Muscle of arm (tissue), 12 donors: Measurements from ENCODE around the gene DHX15. TPM values are rescaled to one million over a fixed set of nuclear protein-coding genes. Genes with fewer than 3 reads are reported as not detected.
"Not testable (repeated sequence)": the region's sequence is repeated elsewhere in the genome, so short reads cannot be mapped to it uniquely, and the experiment has no call there.

Experiments used
- DNase-seq: peaks from one replicate; pipeline ENCODE4 v3.0.0-alpha.2; 2013
- polyA plus RNA-seq, 12 donors: library from polyadenylated mRNA; unstranded; fragments of 120-200 nt; gene quantifications; one replicate each; pipeline ENCODE4 v1.2.1, GENCODE V29; 2013; ENCODE audit not compliant: insufficient read length in 12 of 12

Gene DHX15
- polyA plus RNA-seq, 12 donors = 89.1 to 164 (median 130) TPM; not detected in 1

- DNase-seq = no peak
These were observed 32.7 kb downstream of the DHX15 start for GRCh38 chr4:24551492-24552289.

- no peak for DNase-seq
These were observed 33.7 kb downstream of the DHX15 start for GRCh38 chr4:24550441-24551175.

GRCh38 chr4:24547979-24548378, 36.4 kb downstream of the DHX15 start:
- no peak for DNase-seq

GRCh38 chr4:24544208-24544988, 40.0 kb downstream of the DHX15 start:
- DNase-seq = no peak

GRCh38 chr4:24537025-24537424, 47.3 kb downstream of the DHX15 start:
- no peak for DNase-seq

- DNase-seq = no peak
These were observed 49.0 kb downstream of the DHX15 start for GRCh38 chr4:24535399-24535798.

GRCh38 chr4:24533364-24533763, 51.0 kb downstream of the DHX15 start:
- no peak for DNase-seq

GRCh38 chr4:24529555-24529954, 54.8 kb downstream of the DHX15 start:
- no peak for DNase-seq

- DNase-seq = no peak
These were observed 57.0 kb downstream of the DHX15 start for GRCh38 chr4:24527371-24527770.

- no peak for DNase-seq
These were observed 62.8 kb downstream of the DHX15 start for GRCh38 chr4:24521544-24521943.

GRCh38 chr4:24519649-24520048, 64.7 kb downstream of the DHX15 start:
- no peak for DNase-seq

GRCh38 chr4:24517676-24518075, 66.7 kb downstream of the DHX15 start:
- no peak for DNase-seq

- DNase-seq = no peak
These were observed 67.4 kb downstream of the DHX15 start for GRCh38 chr4:24516926-24517325.

- DNase-seq = no peak
These were observed 68.7 kb downstream of the DHX15 start for GRCh38 chr4:24515698-24516097.

GRCh38 chr4:24514808-24515207, 69.5 kb downstream of the DHX15 start:
- no peak for DNase-seq

GRCh38 chr4:24513718-24514117, 70.6 kb downstream of the DHX15 start:
- no peak for DNase-seq

- no peak for DNase-seq
These were observed 72.8 kb downstream of the DHX15 start for GRCh38 chr4:24511371-24512063.

- DNase-seq = no peak
These were observed 74.3 kb downstream of the DHX15 start for GRCh38 chr4:24510091-24510490.

GRCh38 chr4:24508541-24508940, 75.8 kb downstream of the DHX15 start:
- no peak for DNase-seq

- no peak for DNase-seq
These were observed 76.9 kb downstream of the DHX15 start for GRCh38 chr4:24507439-24507838.

- not testable (repeated sequence) for DNase-seq
These were observed 81.3 kb downstream of the DHX15 start for GRCh38 chr4:24503090-24503489.

- DNase-seq = no peak
These were observed 87.1 kb downstream of the DHX15 start for GRCh38 chr4:24497221-24497620.
